ENCODE results near the gene HCN3.

- TF ChIP-seq POLR2AphosphoS5 (IDR thresholded peaks at IDR 0.05; ENCODE audit: low read depth, low read length) (no peak), TAF1 (IDR thresholded peaks at IDR 0.05; ENCODE audit: borderline replicate concordance, low read depth, low read length) (no peak), POLR2A (IDR thresholded peaks at IDR 0.05; ENCODE audit: low read depth, low read length) (no peak)
These were observed 23.5 kb upstream of the HCN3 start for GRCh38 chr1:155253797-155254196.

Data from GM12892 (cell line).